K562 (cell line): ENCODE data around the gene IDUA. TPM values are rescaled to one million over a fixed set of nuclear protein-coding genes. Genes with fewer than 3 reads are reported as not detected.

Source experiments
- CBFA2T2 ChIP-seq: fragments of 450-650 bp; conservative IDR thresholded peaks from 2 replicates; pipeline ENCODE4 v1.6.1; 2017; ENCODE audit warnings: mild to moderate bottlenecking
- E4F1 ChIP-seq: fragments of 250-450 bp; sonication (Bioruptor Pico); IDR thresholded peaks from 2 replicates; pipeline ENCODE4 v1.5.0; 2021; ENCODE audit warnings: mild to moderate bottlenecking, borderline replicate concordance
- KAT7 ChIP-seq: sonication (generic); formaldehyde crosslinking; IDR thresholded peaks from 2 replicates; pipeline ENCODE4 v1.8.0; 2022; ENCODE audit warnings: missing genetic modification reagents, mild to moderate bottlenecking, borderline replicate concordance
- NR4A1 ChIP-seq, 2 experiments: fragments of 250-450 bp in 1 of 2; fragments of 450-650 bp in 1 of 2; sonication (Bioruptor Pico) in 1 of 2; IDR thresholded peaks; 2 replicates each; pipeline versions ENCODE4 v1.4.0 to v1.6.1; 2016 to 2020; ENCODE audit warnings: mild to moderate bottlenecking in 2 of 2, missing compliant biosample characterization in 1 of 2, missing genetic modification characterization in 1 of 2, moderate library complexity in 1 of 2
- THRB ChIP-seq: fragments of 450-650 bp; formaldehyde crosslinking; conservative IDR thresholded peaks from 2 replicates; pipeline ENCODE4 v1.4.0; 2022; ENCODE audit warnings: mild to moderate bottlenecking, missing genetic modification characterization
- ZBED1 ChIP-seq: IDR thresholded peaks from 2 replicates; pipeline ENCODE4 v1.6.1; 2014
- ZBTB11 ChIP-seq, 3 experiments: fragments of 200-800 bp in 1 of 3; fragments of 250-450 bp in 1 of 3; fragments of 450-650 bp in 1 of 3; sonication (Bioruptor Pico) in 1 of 3; sonication (Bioruptor generic) in 1 of 3; formaldehyde crosslinking in 1 of 3; IDR thresholded peaks; 2 replicates each; pipeline versions ENCODE4 v1.6.1 to v1.8.0; 2016 to 2022; ENCODE audit warnings: mild to moderate bottlenecking in 2 of 3, missing genetic modification characterization in 2 of 3, missing compliant biosample characterization in 1 of 3, moderate library complexity in 1 of 3
- ZEB2 ChIP-seq: fragments of 450-650 bp; IDR thresholded peaks from 2 replicates; pipeline ENCODE4 v1.6.1; 2016
- ZNF12 ChIP-seq: sonication (generic); formaldehyde crosslinking; IDR thresholded peaks from 2 replicates; pipeline ENCODE4 v1.4.0; 2020; ENCODE audit warnings: mild to moderate bottlenecking, missing genetic modification reagents
- ZNF263 ChIP-seq: sonication (generic); formaldehyde crosslinking; IDR thresholded peaks from 2 replicates; pipeline ENCODE4 v1.8.0; 2022; ENCODE audit warnings: mild to moderate bottlenecking, missing genetic modification reagents, borderline replicate concordance
- ZNF431 ChIP-seq: sonication (generic); formaldehyde crosslinking; IDR thresholded peaks from 2 replicates; pipeline ENCODE4 v1.8.0; 2022; ENCODE audit warnings: mild to moderate bottlenecking, missing genetic modification reagents
- ZNF583 ChIP-seq: fragments of 250-450 bp; sonication (Bioruptor Pico); IDR thresholded peaks from 2 replicates; pipeline ENCODE4 v1.4.0; 2020
- polyA plus RNA-seq, 8 experiments: library from polyadenylated mRNA; depleted of rRNA in 4 of 8; stranded (reverse) in 5 of 8; unstranded in 3 of 8; fragments of >200 nt; fragmentation: Nextera tagmentation in 2 of 8; fragmentation: Illumina TruSeq in 1 of 8; extraction: Ambion mirVana in 2 of 8; extraction: Trizol in 1 of 8; gene quantifications; 2 replicates each; pipeline versions ENCODE4 v1.2.1 to v1.2.3, GENCODE V29; 2011 to 2014; ENCODE audit warnings: inconsistent platforms in 1 of 8, missing spikeins in 1 of 8
- total RNA-seq, 7 experiments: library from RNA; depleted of rRNA in 6 of 7; stranded (reverse); fragments of >200 nt in 6 of 7; fragmentation: Illumina TruSeq in 2 of 7; extraction: Trizol in 2 of 7; gene quantifications; 2 replicates each; pipeline versions ENCODE4 v1.2.1 to v1.2.3, GENCODE V29; 2011 to 2021; ENCODE audit warnings: low replicate concordance in 1 of 7
- TF ChIP-seq, protein P1 (sequence below): fragments of 200-400 bp; formaldehyde crosslinking; IDR thresholded peaks from 2 replicates; pipeline ENCODE4 v1.6.1; 2017; ENCODE audit warnings: mild to moderate bottlenecking, low read depth, low read length, moderate library complexity
- TF ChIP-seq, protein P2 (sequence below), 3 experiments: fragments of 200-800 bp in 1 of 3; sonication (Bioruptor generic) in 1 of 3; sonication (generic) in 1 of 3; formaldehyde crosslinking in 1 of 3; IDR thresholded peaks; 2 replicates each; pipeline versions ENCODE4 v1.6.1 to v1.8.0; 2016 to 2022; ENCODE audit warnings: mild to moderate bottlenecking in 2 of 3, missing compliant biosample characterization in 2 of 3, missing genetic modification characterization in 2 of 3, missing genetic modification reagents in 1 of 3

The IDUA gene
- total and polyA plus RNA-seq, 9 of the 15 experiments (the other 6 are each of a cell fraction or from before 2014, with no cell fraction given), result 0.04 to 16.1 (median 1.2) TPM

DNA sequence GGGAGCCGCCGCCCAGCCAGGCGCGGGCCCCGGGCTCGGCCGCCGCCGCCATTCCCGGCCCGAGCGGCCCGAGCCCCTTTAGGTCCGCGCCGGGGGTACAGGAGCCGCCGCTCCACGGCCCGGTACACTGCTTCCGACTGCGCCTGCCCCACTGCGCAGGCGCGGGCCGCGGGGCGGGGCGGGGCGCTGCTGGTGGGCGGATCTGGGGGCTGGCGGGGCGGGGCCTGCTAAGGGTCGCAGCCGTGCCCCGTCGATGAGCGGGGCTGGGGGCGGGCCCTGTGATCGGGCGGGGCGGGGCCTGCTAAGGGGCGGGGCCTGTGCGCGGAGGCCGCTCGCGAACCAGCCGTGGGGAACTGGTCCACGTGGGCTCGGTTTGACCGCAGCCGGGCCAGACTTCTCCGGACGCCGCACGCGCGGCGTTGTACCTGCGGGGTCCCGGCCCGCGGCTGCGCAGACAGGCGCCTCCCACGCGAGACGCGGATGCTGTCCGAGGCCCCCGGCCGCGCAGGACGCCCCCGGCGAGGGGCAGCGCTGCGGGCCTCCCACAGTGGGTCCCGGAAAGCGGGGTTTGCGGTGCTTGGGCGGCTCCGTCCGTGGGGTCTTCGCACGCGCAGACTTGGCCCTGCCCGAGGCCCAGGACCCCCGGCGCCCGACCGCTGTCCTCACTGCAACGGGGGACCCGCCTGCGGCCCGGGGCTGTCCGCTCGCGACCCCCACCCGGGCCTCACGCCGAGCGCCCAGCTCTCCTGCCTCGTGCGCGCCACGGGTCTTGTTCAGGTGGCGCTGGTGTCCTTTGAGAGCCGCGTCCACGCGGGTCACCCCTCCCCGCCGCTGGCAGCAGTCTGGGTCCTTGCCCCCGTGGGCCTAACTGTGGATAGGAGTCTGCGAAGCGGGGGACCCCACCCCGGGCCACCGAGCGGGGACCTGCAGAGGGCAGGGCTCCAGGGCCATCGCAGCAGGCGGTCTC lies 13.1 kb upstream of the IDUA start, which contains the start of gene DGKQ (continued):
- TF ChIP-seq E4F1 (CRISPR knock-in tag), result no peak
- no peak for TF ChIP-seq ZBED1
- no peak; the same call in 1 of the 2 replicates for TF ChIP-seq NR4A1 (CRISPR knock-in tag; IDR thresholded peaks at IDR 0.05)
- 0 out of 2 replicates have a peak, but pooled peaks have one; percentile 28 for TF ChIP-seq NR4A1 (tag; IDR thresholded peaks at IDR 0.05)
- TF ChIP-seq CBFA2T2, result no peak
- TF ChIP-seq, protein P1, sequence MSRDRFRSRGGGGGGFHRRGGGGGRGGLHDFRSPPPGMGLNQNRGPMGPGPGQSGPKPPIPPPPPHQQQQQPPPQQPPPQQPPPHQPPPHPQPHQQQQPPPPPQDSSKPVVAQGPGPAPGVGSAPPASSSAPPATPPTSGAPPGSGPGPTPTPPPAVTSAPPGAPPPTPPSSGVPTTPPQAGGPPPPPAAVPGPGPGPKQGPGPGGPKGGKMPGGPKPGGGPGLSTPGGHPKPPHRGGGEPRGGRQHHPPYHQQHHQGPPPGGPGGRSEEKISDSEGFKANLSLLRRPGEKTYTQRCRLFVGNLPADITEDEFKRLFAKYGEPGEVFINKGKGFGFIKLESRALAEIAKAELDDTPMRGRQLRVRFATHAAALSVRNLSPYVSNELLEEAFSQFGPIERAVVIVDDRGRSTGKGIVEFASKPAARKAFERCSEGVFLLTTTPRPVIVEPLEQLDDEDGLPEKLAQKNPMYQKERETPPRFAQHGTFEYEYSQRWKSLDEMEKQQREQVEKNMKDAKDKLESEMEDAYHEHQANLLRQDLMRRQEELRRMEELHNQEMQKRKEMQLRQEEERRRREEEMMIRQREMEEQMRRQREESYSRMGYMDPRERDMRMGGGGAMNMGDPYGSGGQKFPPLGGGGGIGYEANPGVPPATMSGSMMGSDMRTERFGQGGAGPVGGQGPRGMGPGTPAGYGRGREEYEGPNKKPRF, result no peak
- no peak for TF ChIP-seq ZNF12 (CRISPR knock-in tag)
- peak in 1 of 3 experiments; percentile 90; a peak in 2 of 6 replicates for TF ChIP-seq ZBTB11 (CRISPR knock-in tag; IDR thresholded peaks at IDR 0.05)
- TF ChIP-seq ZNF583 (CRISPR knock-in tag), result no peak
- no peak for TF ChIP-seq THRB (CRISPR knock-in tag)
- TF ChIP-seq ZNF263, result no peak
- TF ChIP-seq, protein P2, sequence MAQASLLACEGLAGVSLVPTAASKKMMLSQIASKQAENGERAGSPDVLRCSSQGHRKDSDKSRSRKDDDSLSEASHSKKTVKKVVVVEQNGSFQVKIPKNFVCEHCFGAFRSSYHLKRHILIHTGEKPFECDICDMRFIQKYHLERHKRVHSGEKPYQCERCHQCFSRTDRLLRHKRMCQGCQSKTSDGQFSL (CRISPR knock-in tag; IDR thresholded peaks at IDR 0.05), result no peak
- TF ChIP-seq, protein P2 (tag; IDR thresholded peaks at IDR 0.05), result no peak
- TF ChIP-seq ZNF431 (CRISPR knock-in tag), result no peak
- TF ChIP-seq KAT7, result no peak
- no peak for TF ChIP-seq ZEB2
